Measurements from ENCODE around the gene PRRC1.

- TF ChIP-seq POLR2A (IDR thresholded peaks at IDR 0.05) (no peak), CTCF (IDR thresholded peaks at IDR 0.05) (no peak)
These were observed 12.7 kb downstream of the PRRC1 start for GRCh38 chr5:127529904-127530682.
